Muscle of arm (tissue), 12 donors: ENCODE data around the gene SPIN1. TPM values are rescaled to one million over a fixed set of nuclear protein-coding genes. Genes with fewer than 3 reads are reported as not detected.

Experiments
- DNase-seq: peaks from one replicate; pipeline ENCODE4 v3.0.0-alpha.2; 2013
- polyA plus RNA-seq, 12 donors: library from polyadenylated mRNA; unstranded; fragments of 120-200 nt; gene quantifications; one replicate each; pipeline ENCODE4 v1.2.1, GENCODE V29; 2013; ENCODE audit not compliant: insufficient read length in 12 of 12

The SPIN1 gene
- polyA plus RNA-seq, 12 donors: 57.5 to 85.0 (median 75.6) TPM; not detected in 1

GRCh38 chr9:88481933-88482332 is 93.7 kb downstream of the SPIN1 start:
- no peak for DNase-seq

- no peak for DNase-seq
These were observed 99.9 kb downstream of the SPIN1 start for GRCh38 chr9:88488166-88488565.

DNA sequence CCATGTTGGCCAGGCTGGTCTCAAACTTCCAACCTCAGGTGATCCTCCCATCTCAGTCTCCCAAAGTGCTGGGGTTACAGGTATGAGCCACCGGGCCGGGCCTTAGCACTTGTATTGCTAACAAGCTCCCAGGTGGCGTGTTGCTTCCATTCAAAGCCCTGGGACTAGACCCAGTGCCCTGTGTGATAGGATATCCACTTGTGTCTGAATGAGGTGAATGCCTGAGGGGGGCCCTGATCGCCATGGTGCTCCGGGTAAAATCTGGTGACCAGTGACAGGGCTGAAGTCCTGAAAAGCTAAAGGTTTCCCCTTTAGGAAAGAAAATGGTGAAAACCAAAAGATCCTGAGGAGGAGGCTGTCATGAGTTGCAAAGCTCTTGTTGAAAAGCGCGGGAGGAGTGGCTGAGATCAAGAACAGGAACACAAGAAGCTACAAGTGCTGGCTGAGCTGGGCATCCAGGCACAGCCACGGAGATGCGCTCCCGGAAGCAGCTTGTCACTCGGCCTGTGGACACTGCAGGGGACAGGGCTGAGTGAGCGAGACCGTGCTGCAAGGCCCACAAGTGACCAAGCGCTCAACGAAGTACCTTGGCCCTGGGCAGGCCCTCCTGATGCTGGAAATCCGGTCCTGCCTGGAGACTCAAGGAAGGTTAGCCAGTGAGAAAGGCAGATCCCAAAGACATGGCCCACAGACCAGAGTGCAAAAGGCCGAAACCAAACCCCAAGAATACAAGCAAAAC is 106.9 kb downstream of the SPIN1 start:
- no peak for DNase-seq

DNA sequence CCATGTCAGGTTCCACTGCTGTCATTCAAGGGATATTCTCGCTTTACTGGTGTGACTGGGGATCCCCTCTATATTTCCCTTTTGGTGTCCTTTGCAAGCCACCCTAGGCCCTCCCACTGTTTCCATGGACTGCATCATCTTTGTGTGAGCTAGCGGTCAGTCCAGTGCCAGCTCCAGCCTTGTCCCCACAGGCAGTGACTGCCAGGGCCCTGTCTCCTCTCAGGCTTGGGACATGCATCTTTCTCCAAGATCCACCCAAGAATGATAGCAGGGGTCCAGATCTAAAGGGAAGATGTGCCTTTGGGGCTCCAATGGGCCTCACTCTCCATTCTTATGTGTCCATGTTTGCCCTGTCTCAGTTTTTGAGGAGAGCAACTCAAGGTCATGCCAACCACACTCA is 109.0 kb downstream of the SPIN1 start:
- DNase-seq: no peak

DNA sequence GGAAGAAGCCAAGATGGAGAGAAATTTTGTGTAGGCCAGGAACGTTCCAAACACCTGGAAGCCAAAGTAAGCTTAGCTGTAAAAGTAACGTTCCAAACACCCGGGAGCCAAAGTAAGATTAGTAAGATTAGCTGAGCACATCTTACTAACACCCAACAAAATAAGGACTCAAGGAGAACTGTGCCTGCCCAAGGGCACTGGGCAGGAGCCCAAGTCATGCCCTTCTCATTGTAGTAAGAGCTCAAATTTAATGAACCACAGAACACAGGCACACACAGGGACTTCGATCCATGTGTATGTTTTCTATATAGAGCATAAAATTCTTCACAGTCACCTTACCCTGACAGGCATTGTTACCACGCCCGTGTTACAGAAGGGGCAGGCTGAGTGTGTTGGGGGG is 110.6 kb downstream of the SPIN1 start:
- no peak for DNase-seq

- DNase-seq: no peak
These were observed 112.8 kb downstream of the SPIN1 start for GRCh38 chr9:88501086-88501485.

GRCh38 chr9:88502552-88503034 is 114.3 kb downstream of the SPIN1 start:
- no peak for DNase-seq

DNA sequence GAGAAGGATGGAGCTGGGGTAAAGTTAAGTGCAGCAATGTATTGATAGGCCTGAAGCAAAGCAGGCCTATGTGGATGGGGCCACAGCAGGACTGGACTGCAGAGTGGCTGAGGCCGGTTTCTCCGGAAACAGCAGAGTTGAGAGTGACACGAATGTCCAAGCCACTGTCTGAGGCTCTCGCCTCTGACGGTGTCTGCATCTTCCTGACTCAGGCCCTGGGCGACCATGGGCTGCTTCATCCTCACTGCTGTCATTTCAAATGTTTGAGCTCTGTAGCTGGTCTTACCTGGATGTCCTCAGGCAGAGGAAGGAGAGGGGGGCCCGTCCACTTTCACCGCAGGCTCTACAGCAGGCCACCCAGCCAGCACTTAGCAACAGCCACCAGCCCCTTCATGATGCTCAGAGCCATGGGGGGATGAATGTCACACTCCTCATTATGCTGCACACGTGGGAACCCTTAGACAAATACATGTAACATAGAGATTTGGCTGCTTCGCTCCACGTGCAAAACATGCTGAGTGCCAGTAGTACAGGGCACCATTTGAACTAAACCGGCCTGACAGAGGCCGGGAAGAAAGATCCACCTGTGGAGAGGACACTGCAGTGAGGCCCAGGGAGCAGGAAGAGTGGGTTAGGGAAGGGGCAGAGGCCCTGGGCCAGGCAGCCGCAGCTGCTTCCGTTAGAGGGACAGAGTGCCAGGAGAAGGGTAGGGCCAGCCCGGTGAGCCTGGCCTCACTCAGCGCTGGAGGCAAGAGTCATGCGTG is 115.0 kb downstream of the SPIN1 start:
- no peak for DNase-seq

DNA sequence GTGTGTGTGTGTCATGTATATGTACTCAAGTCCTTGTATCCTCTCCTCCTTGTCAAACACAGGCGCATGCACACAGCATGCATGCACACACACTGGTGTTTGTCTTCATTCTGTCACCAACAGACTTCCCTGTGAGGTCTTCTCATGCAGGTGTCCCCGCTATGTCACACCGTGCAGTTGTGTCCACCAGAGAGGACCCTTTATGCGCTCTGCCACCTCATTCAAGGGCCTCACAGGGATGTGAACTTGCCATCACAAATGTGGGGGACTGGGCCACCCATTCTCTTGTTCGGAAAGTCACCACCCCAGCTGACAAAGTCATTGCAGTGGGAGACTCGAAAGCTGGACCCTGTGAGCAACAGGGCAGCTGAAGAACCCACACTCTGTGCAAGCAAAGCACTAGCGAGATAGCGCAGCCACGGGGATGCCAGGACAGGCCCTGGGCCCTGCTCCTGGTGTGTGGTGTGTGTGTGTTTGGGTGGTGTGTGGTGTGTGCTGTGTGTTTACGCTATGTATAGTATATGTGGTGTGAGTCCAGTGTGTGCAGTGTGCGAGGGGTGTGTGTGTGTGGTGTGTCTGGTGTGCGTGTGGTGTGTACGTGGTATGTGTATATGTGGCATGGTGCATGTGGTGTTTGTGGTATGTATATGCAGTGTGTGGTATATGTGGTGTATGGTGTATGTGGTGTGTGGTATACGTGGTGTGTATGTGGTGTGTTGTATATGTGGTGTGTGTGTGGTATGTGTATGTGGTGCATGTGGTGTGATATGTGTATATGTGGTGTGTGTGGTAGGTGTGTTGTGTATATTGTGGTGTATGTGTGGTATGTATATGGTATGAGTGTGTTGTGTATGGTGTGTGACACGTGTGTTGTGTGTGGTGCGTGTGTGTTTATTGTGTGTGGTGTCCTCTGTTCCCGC is 115.9 kb downstream of the SPIN1 start:
- no peak for DNase-seq

DNA sequence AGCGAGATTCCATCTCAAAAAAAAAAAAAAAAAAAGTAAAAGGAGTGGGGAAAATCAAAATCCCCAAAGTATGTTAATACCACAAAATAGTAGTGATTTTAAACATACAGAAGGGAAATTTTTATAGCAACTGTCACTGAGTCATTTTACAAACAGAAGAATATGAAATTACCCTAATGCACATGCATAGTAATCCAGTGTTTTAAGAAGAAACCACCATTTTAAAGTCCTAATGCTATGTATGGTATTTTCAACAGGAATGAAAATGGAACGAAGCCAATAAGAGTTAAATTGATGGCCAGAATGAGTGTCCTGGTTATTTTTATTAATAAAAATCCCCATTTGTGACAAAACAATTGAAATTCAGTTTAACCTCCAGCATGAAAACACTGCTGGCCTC is 120.1 kb downstream of the SPIN1 start:
- DNase-seq: no peak

DNA sequence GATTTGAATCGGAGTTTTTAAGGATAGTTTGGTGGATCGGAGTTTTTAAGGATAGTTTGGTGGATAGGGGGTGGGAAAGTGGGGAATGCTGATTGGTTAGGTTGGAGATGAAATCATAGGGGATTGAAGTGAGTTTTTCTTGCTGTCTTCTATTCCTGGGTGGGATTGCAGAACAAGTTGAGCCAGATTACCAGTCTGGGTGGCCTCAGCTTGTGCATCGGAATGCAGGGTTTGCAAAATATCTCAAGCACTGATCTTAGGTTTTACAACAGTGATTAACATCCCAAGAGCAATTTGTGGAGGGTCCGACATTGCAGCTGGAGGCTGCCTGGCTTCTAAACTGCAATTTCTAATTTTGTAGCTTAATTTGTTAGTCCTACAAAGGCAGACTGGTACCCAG is 123.7 kb downstream of the SPIN1 start:
- no peak for DNase-seq

DNA sequence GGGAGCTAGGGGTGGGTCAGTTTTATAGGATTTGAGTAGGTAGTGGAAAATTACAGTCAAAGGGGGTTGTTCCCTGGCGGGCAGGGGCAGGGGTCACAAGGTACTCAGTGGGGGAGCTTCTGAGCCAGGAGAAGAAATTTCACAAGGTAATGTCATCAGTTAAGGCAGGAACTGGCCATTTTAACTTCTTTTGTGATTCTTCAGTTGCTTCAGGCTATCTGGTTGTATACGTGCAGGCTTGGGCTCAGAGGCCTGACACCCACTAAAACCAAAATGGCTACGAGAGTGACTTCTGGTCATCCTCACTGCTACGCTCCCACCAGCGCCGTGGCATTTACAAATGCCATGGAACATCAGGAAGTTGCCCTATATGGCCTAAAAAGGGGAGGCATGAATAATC is 126.0 kb downstream of the SPIN1 start:
- DNase-seq: no peak

- no peak for DNase-seq
These were observed 133.1 kb downstream of the SPIN1 start for GRCh38 chr9:88521308-88521707.

DNA sequence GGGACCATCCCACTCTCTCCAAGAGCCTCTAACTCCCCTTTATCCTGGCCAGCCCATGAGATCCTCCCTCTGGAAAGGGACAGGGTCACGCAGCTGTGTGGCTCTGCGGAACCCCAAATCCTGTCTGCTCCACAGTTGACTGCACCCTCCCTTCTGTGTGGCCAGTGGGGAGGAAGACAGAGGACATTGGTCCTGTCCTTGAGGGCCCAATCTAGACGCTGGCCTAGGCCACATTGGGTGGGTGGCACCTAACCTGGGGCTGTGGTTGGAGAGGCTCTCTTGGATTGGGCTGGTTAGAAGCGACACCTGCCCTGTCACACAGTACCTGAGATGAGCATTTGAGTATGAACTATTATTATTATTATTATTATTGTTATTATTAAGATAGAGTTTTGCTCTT is 134.1 kb downstream of the SPIN1 start:
- DNase-seq: no peak

DNA sequence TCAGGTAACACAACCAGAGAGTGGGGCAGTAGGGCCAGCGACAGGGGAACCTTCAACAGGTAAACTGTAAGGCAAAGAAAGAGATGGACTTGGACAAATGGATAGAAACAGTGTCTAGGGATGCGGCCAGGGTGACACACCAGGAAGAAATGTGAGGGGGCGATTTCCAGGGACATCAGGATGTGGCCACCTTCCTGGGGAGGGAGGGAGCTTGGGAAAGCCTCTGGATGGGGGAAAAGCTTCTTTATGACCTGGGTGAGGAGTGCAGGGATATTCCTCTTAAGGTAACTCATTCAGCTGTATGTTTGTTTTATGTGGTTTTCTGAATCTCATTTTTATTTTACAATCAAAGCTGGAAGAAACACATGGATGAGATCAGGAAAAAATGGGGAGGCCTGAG is 134.8 kb downstream of the SPIN1 start:
- no peak for DNase-seq

GRCh38 chr9:88524911-88525310 is 136.7 kb downstream of the SPIN1 start:
- DNase-seq: no peak

DNA sequence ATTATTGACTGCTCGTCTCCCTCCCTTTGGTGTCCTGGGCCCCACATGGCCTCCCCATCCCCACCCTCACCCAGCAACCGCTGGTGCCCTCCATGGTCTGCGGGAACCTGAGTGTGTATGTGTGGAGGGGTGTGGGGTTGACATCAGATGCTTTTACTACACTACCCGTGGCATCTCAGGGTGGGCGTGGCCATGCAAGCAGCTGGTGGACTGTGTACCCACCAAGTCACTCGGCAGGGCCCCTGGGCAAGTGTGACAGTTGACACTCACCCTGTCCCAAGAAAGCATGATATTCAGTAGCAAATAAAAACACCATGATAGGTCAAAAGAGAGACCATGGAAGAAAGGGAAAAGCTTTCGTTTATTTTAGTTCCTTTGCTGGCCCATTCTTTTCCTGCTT is 139.4 kb downstream of the SPIN1 start:
- no peak for DNase-seq

Other genes with a start within 250 kb of the SPIN1 start
- gene SPATA31C2, start 250.0 kb upstream of the SPIN1 start, polyA plus RNA-seq: under 1 TPM in 6 of 12 donors, not detected in 6; 0.08 to 0.32 (median 0.17) TPM
- under 1 TPM in 8 of 12 donors, not detected in 4; 0.18 to 0.91 (median 0.29) TPM for gene NXNL2, start 146.7 kb downstream of the SPIN1 start, polyA plus RNA-seq